Skeletal muscle satellite cell (primary cell): Measurements from ENCODE around the gene VSIG10.

Experiments used
- H3K27me3 ChIP-seq: 2 replicates; pipeline ENCODE4 v1.7.0; 2013; ENCODE audit warnings: low read length; ENCODE audit not compliant: control insufficient read depth, insufficient read depth
- H3K36me3 ChIP-seq: 2 replicates; pipeline ENCODE4 v1.7.0; 2013; ENCODE audit warnings: mild to moderate bottlenecking, control low read depth, low read length; ENCODE audit not compliant: insufficient read depth
- H3K4me1 ChIP-seq: 2 replicates; pipeline ENCODE4 v1.7.0; 2013; ENCODE audit warnings: low read length; ENCODE audit not compliant: control insufficient read depth, insufficient read depth
- H3K4me2 ChIP-seq: 2 replicates; pipeline ENCODE4 v1.7.0; 2013; ENCODE audit warnings: mild to moderate bottlenecking, low read length
- H3K4me3 ChIP-seq: 2 replicates; pipeline ENCODE4 v1.7.0; 2013; ENCODE audit warnings: low read length
- H3K9ac ChIP-seq: 2 replicates; pipeline ENCODE4 v1.7.0; 2013; ENCODE audit warnings: mild to moderate bottlenecking, low read depth, low read length, moderate library complexity
- H3K9me3 ChIP-seq: replicated peaks from 2 replicates; pipeline ENCODE4 v1.7.0; 2013; ENCODE audit warnings: mild to moderate bottlenecking, control low read depth, low read length

The VSIG10 gene

GRCh38 chr12:118058227-118058626 lies 45.6 kb downstream of the VSIG10 start:
- no peak overlapping the region for H3K9ac ChIP-seq
- H3K27me3 ChIP-seq = no peaks in the 10 kb centered on the region
- H3K9me3 ChIP-seq = no peaks in the 10 kb centered on the region
- H3K4me2 ChIP-seq = no peak overlapping the region
- peaks cover 36% of the 10 kb centered on the region for H3K4me1 ChIP-seq
- H3K36me3 ChIP-seq = peaks cover 4% of the 10 kb centered on the region
- H3K4me3 ChIP-seq = no peak overlapping the region

GRCh38 chr12:118055865-118056773 lies 47.7 kb downstream of the VSIG10 start:
- no peaks in the 10 kb centered on the region for H3K9me3 ChIP-seq
- H3K4me2 ChIP-seq = no peak overlapping the region
- no peak overlapping the region for H3K9ac ChIP-seq
- no peak overlapping the region for H3K4me3 ChIP-seq
- H3K4me1 ChIP-seq = peaks cover 47% of the 10 kb centered on the region
- H3K36me3 ChIP-seq = peaks cover 14% of the 10 kb centered on the region
- no peaks in the 10 kb centered on the region for H3K27me3 ChIP-seq

GRCh38 chr12:118055144-118055557 lies 48.7 kb downstream of the VSIG10 start:
- Histone ChIP-seq H3K9me3 (no peaks in the 10 kb centered on the region), H3K4me1 (peaks cover 49% of the 10 kb centered on the region), H3K36me3 (peaks cover 22% of the 10 kb centered on the region), H3K4me2 (no peak overlapping the region), H3K4me3 (no peak overlapping the region), H3K9ac (no peak overlapping the region), H3K27me3 (no peaks in the 10 kb centered on the region)

GRCh38 chr12:118053071-118053985 lies 50.5 kb downstream of the VSIG10 start:
- Histone ChIP-seq H3K4me2 (peak overlapping the region; percentile 52), H3K27me3 (no peaks in the 10 kb centered on the region), H3K9me3 (no peaks in the 10 kb centered on the region), H3K4me1 (peaks cover 40% of the 10 kb centered on the region), H3K9ac (peak overlapping the region; percentile 28), H3K36me3 (peaks cover 27% of the 10 kb centered on the region), H3K4me3 (peak overlapping the region; percentile 15)

- peaks cover 31% of the 10 kb centered on the region for H3K36me3 ChIP-seq
- no peaks in the 10 kb centered on the region for H3K27me3 ChIP-seq
- H3K4me3 ChIP-seq = peak overlapping the region; percentile 39
- peaks cover 40% of the 10 kb centered on the region for H3K4me1 ChIP-seq
- no peaks in the 10 kb centered on the region for H3K9me3 ChIP-seq
- peak overlapping the region; percentile 61 for H3K4me2 ChIP-seq
- H3K9ac ChIP-seq = peak overlapping the region; percentile 53
Measured at GRCh38 chr12:118052324-118053070, 51.3 kb downstream of the VSIG10 start.

GRCh38 chr12:118050972-118051910 lies 52.6 kb downstream of the VSIG10 start:
- Histone ChIP-seq H3K36me3 (peaks cover 41% of the 10 kb centered on the region), H3K4me1 (peaks cover 37% of the 10 kb centered on the region), H3K9me3 (no peaks in the 10 kb centered on the region), H3K27me3 (no peaks in the 10 kb centered on the region), H3K4me3 (no peak overlapping the region), H3K9ac (no peak overlapping the region), H3K4me2 (no peak overlapping the region)

- Histone ChIP-seq H3K4me1 (peaks cover 5% of the 10 kb centered on the region), H3K4me2 (no peak overlapping the region), H3K27me3 (no peaks in the 10 kb centered on the region), H3K9ac (no peak overlapping the region), H3K4me3 (no peak overlapping the region), H3K9me3 (no peaks in the 10 kb centered on the region), H3K36me3 (peaks cover 60% of the 10 kb centered on the region)
Measured at GRCh38 chr12:118046430-118046829, 57.4 kb downstream of the VSIG10 start.

- Histone ChIP-seq H3K4me3 (no peak overlapping the region), H3K27me3 (no peaks in the 10 kb centered on the region), H3K36me3 (peaks cover 57% of the 10 kb centered on the region), H3K9me3 (no peaks in the 10 kb centered on the region), H3K9ac (no peak overlapping the region), H3K4me1 (no peaks in the 10 kb centered on the region), H3K4me2 (no peak overlapping the region)
Measured at GRCh38 chr12:118044577-118044976, 59.2 kb downstream of the VSIG10 start.

GRCh38 chr12:118044075-118044474 lies 59.7 kb downstream of the VSIG10 start:
- H3K9ac ChIP-seq = no peak overlapping the region
- peaks cover 60% of the 10 kb centered on the region for H3K36me3 ChIP-seq
- no peak overlapping the region for H3K4me2 ChIP-seq
- H3K9me3 ChIP-seq = no peaks in the 10 kb centered on the region
- no peaks in the 10 kb centered on the region for H3K4me1 ChIP-seq
- no peaks in the 10 kb centered on the region for H3K27me3 ChIP-seq
- no peak overlapping the region for H3K4me3 ChIP-seq

GRCh38 chr12:118042091-118042490 lies 61.7 kb downstream of the VSIG10 start:
- no peaks in the 10 kb centered on the region for H3K9me3 ChIP-seq
- H3K4me1 ChIP-seq = no peaks in the 10 kb centered on the region
- no peak overlapping the region for H3K9ac ChIP-seq
- no peak overlapping the region for H3K4me3 ChIP-seq
- H3K27me3 ChIP-seq = no peaks in the 10 kb centered on the region
- H3K4me2 ChIP-seq = no peak overlapping the region
- H3K36me3 ChIP-seq = peaks cover 64% of the 10 kb centered on the region
